Measurements from ENCODE around the gene AHCYL1.

DNA sequence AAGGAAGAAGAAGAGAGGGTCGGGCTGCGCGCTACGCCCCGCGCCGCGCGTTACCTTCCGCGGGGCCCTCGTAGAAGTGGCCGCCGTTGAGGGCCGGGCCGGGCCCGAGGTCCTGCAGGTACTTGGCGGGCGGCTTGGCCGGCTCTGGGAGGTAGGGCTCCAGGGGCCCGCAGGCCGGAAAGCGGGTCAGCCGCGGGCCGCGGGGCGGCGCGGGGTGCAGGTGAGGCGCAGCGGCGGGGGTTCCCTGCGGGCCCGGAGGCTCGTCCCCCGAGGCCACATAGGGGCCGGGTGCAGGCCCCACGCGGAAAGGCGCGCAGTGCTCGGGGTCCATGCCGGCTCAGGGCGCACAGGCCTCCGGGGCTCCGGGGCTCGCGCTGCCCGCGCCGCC is 85.7 kb downstream of the AHCYL1 start:
- no peak for TF ChIP-seq POLR2A (IDR thresholded peaks at IDR 0.05; ENCODE audit: low read length)
- no peak for TF ChIP-seq GATA1 (IDR thresholded peaks at IDR 0.05; ENCODE audit: low read depth, low read length)

Data from erythroblast (primary cell).